GM21723 (cell line): Measurements from ENCODE around the gene PTPRC.

Experiments
- ATAC-seq: cut with Tn5 transposase; IDR thresholded peaks from one replicate; pipeline ENCODE4 v1.9.1; 2021; ENCODE audit warnings: mild to moderate bottlenecking, moderate library complexity; ENCODE audit not compliant: unreplicated experiment

The PTPRC gene

GRCh38 chr1:198671136-198671535, 32.3 kb downstream of the PTPRC start:
- ATAC-seq = peak; percentile 45

- no peak for ATAC-seq
These were observed 33.3 kb downstream of the PTPRC start for GRCh38 chr1:198672124-198672523.

GRCh38 chr1:198674009-198674408, 35.2 kb downstream of the PTPRC start:
- no peak for ATAC-seq

GRCh38 chr1:198676253-198676652, 37.4 kb downstream of the PTPRC start:
- no peak for ATAC-seq

GRCh38 chr1:198677027-198677426, 38.2 kb downstream of the PTPRC start:
- ATAC-seq = no peak

- ATAC-seq = no peak
These were observed 39.0 kb downstream of the PTPRC start for GRCh38 chr1:198677871-198678270.

GRCh38 chr1:198678301-198678836, 39.5 kb downstream of the PTPRC start:
- no peak for ATAC-seq

GRCh38 chr1:198678901-198679329, 40.1 kb downstream of the PTPRC start:
- no peak for ATAC-seq

GRCh38 chr1:198679535-198680173, 40.8 kb downstream of the PTPRC start:
- ATAC-seq = no peak

GRCh38 chr1:198680174-198680875, 41.5 kb downstream of the PTPRC start:
- no peak for ATAC-seq

- ATAC-seq = no peak
These were observed 42.4 kb downstream of the PTPRC start for GRCh38 chr1:198681252-198681651.

- peak; percentile 95 for ATAC-seq
These were observed 43.3 kb downstream of the PTPRC start for GRCh38 chr1:198681831-198682759.

- ATAC-seq = no peak
These were observed 44.0 kb downstream of the PTPRC start for GRCh38 chr1:198682850-198683249.

- no peak for ATAC-seq
These were observed 44.6 kb downstream of the PTPRC start for GRCh38 chr1:198683449-198683848.

GRCh38 chr1:198686069-198686728, 47.4 kb downstream of the PTPRC start:
- ATAC-seq = no peak

- ATAC-seq = no peak
These were observed 48.6 kb downstream of the PTPRC start for GRCh38 chr1:198687429-198687828.

- ATAC-seq = no peak
These were observed 52.2 kb downstream of the PTPRC start for GRCh38 chr1:198691063-198691462.

GRCh38 chr1:198693321-198693720, 54.5 kb downstream of the PTPRC start:
- no peak for ATAC-seq

GRCh38 chr1:198694542-198694941, 55.7 kb downstream of the PTPRC start:
- ATAC-seq = no peak

GRCh38 chr1:198696211-198696610, 57.4 kb downstream of the PTPRC start:
- peak; percentile 69 for ATAC-seq
